ENCODE results near the gene ZKSCAN3.
"Not testable (repeated sequence)": the region's sequence is repeated elsewhere in the genome, so short reads cannot be mapped to it uniquely, and the experiment has no call there.

Gene ZKSCAN3

GRCh38 chr6:28354688-28355554 is 5.2 kb downstream of the ZKSCAN3 start:
- TF ChIP-seq CTCF (IDR thresholded peaks at IDR 0.05; ENCODE audit: insufficient read depth, missing control alignments) = no peak
- FAIRE-seq (no peak), DNase-seq (ENCODE audit: insufficient read length, low spot score) (no peak)

GRCh38 chr6:28355743-28356665 is 6.3 kb downstream of the ZKSCAN3 start:
- FAIRE-seq (peak; percentile 21), DNase-seq (ENCODE audit: insufficient read length, low spot score) (peak; percentile 44)
- peak; percentile 78 for TF ChIP-seq CTCF (IDR thresholded peaks at IDR 0.05; ENCODE audit: insufficient read depth, missing control alignments)

GRCh38 chr6:28356666-28357020 is 6.9 kb downstream of the ZKSCAN3 start:
- no peak for TF ChIP-seq CTCF (IDR thresholded peaks at IDR 0.05; ENCODE audit: insufficient read depth, missing control alignments)
- DNase-seq (ENCODE audit: insufficient read length, low spot score) (no peak), FAIRE-seq (no peak)

GRCh38 chr6:28357036-28357435 is 7.3 kb downstream of the ZKSCAN3 start:
- FAIRE-seq (no peak), DNase-seq (ENCODE audit: insufficient read length, low spot score) (no peak)
- TF ChIP-seq CTCF (IDR thresholded peaks at IDR 0.05; ENCODE audit: insufficient read depth, missing control alignments) = no peak

- FAIRE-seq; DNase-seq (ENCODE audit: insufficient read length, low spot score): not testable (repeated sequence)
These were observed 9.8 kb downstream of the ZKSCAN3 start for GRCh38 chr6:28359562-28359961.

GRCh38 chr6:28360961-28361360 is 11.2 kb downstream of the ZKSCAN3 start:
- DNase-seq (ENCODE audit: insufficient read length, low spot score) = no peak
- no peak for TF ChIP-seq CTCF (IDR thresholded peaks at IDR 0.05; ENCODE audit: insufficient read depth, missing control alignments)
- FAIRE-seq = no peak

- FAIRE-seq; DNase-seq (ENCODE audit: insufficient read length, low spot score): not testable (repeated sequence)
These were observed 15.8 kb downstream of the ZKSCAN3 start for GRCh38 chr6:28365590-28365989.

GRCh38 chr6:28368522-28368921 is 18.8 kb downstream of the ZKSCAN3 start:
- no peak for TF ChIP-seq CTCF (IDR thresholded peaks at IDR 0.05; ENCODE audit: insufficient read depth, missing control alignments)
- FAIRE-seq = no peak

More at GRCh38 chr6:28368522-28368921, 18.8 kb downstream of the ZKSCAN3 start:
- DNase-seq (ENCODE audit: insufficient read length, low spot score) = no peak
